ENCODE measurements around the gene DENND4C.
A peak's percentile ranks its signal among the peaks of the same experiment; 100 is the strongest.
"Not testable (repeated sequence)": the region's sequence is repeated elsewhere in the genome, so short reads cannot be mapped to it uniquely, and the experiment has no call there.

Gene DENND4C

GRCh38 chr9:19229595-19230354 is 718 bp upstream of the DENND4C start:
- peak; percentile 90 for DNase-seq

- DNase-seq: peak; percentile 82
Measured at GRCh38 chr9:19231126-19231903, 822 bp downstream of the DENND4C start.

GRCh38 chr9:19231904-19232822 is 1.7 kb downstream of the DENND4C start:
- DNase-seq: peak; percentile 62

- DNase-seq: peak; percentile 67
Measured at GRCh38 chr9:19232823-19233194, 2.3 kb downstream of the DENND4C start.

GRCh38 chr9:19233344-19233743 is 2.9 kb downstream of the DENND4C start:
- DNase-seq: no peak

- DNase-seq: no peak
Measured at GRCh38 chr9:19239955-19240354, 9.5 kb downstream of the DENND4C start.

- no peak for DNase-seq
Measured at GRCh38 chr9:19241728-19242127, 11.2 kb downstream of the DENND4C start.

- no peak for DNase-seq
Measured at GRCh38 chr9:19243366-19244033, 13.0 kb downstream of the DENND4C start.

- no peak for DNase-seq
Measured at GRCh38 chr9:19246891-19247290, 16.4 kb downstream of the DENND4C start.

- DNase-seq: no peak
Measured at GRCh38 chr9:19247420-19247819, 16.9 kb downstream of the DENND4C start.

- DNase-seq: not testable (repeated sequence)
Measured at GRCh38 chr9:19250346-19250745, 19.9 kb downstream of the DENND4C start.

GRCh38 chr9:19251203-19251602 is 20.7 kb downstream of the DENND4C start:
- not testable (repeated sequence) for DNase-seq

GRCh38 chr9:19251622-19252021 is 21.1 kb downstream of the DENND4C start:
- DNase-seq: not testable (repeated sequence)

- DNase-seq: peak; percentile 49
Measured at GRCh38 chr9:19252174-19252884, 21.8 kb downstream of the DENND4C start.

- no peak for DNase-seq
Measured at GRCh38 chr9:19252885-19253219, 22.4 kb downstream of the DENND4C start.

- no peak for DNase-seq
Measured at GRCh38 chr9:19255112-19255511, 24.6 kb downstream of the DENND4C start.

GRCh38 chr9:19255821-19256220 is 25.3 kb downstream of the DENND4C start:
- no peak for DNase-seq

GRCh38 chr9:19259665-19260255 is 29.3 kb downstream of the DENND4C start:
- DNase-seq: not testable (repeated sequence)

GRCh38 chr9:19265602-19266001 is 35.1 kb downstream of the DENND4C start:
- not testable (repeated sequence) for DNase-seq

- not testable (repeated sequence) for DNase-seq
Measured at GRCh38 chr9:19266778-19267384, 36.4 kb downstream of the DENND4C start.

- DNase-seq: no peak
Measured at GRCh38 chr9:19269582-19269981, 39.1 kb downstream of the DENND4C start.
